Activated CD4-positive, alpha-beta T cell treated with anti-CD3 and anti-CD28 coated beads for 36 hours (primary cell): ENCODE measurements around the gene P4HA1. TPM values are rescaled to one million over a fixed set of nuclear protein-coding genes. Genes with fewer than 3 reads are reported as not detected.

Source experiments
- ATAC-seq: fragments of 200-7000 bp; cut with Tn5 transposase; one replicate; pipeline ENCODE4 v1.10.0; 2021; ENCODE audit warnings: mild to moderate bottlenecking, moderate library complexity
- CTCF ChIA-PET: fragments of 350-600 bp; sonication (Branson Sonifier 250); formaldehyde crosslinking; loops from one replicate; lab custom pipeline; 2021; ENCODE audit warnings: antibody characterized with exemption; lab: Charles Lee
- POLR2A ChIA-PET: fragments of 350-600 bp; sonication (Branson Sonifier 250); formaldehyde crosslinking; loops from one replicate; lab custom pipeline; 2021; ENCODE audit warnings: antibody characterized with exemption, inconsistent platforms; lab: Charles Lee
- DNase-seq: peaks from one replicate; pipeline ENCODE4 v3.0.0-alpha.2; 2020
- H3K27ac Mint-ChIP-seq: one replicate; pipeline ENCODE4 v1.8.0; 2021; ENCODE audit warnings: mixed read lengths
- H3K27me3 Mint-ChIP-seq: one replicate; pipeline ENCODE4 v1.8.0; 2021; ENCODE audit warnings: mixed read lengths
- H3K36me3 Mint-ChIP-seq: one replicate; pipeline ENCODE4 v1.8.0; 2021; ENCODE audit warnings: low read depth, mixed read lengths
- H3K4me1 Mint-ChIP-seq: one replicate; pipeline ENCODE4 v1.8.0; 2021; ENCODE audit warnings: mixed read lengths
- H3K4me3 Mint-ChIP-seq: one replicate; pipeline ENCODE4 v1.8.0; 2021; ENCODE audit warnings: mild to moderate bottlenecking, moderate library complexity, mixed read lengths
- H3K9me3 Mint-ChIP-seq: one replicate; pipeline ENCODE4 v1.8.0; 2021; ENCODE audit warnings: low read depth, mixed read lengths
- intact Hi-C, 2 experiments: fragments of 100-400 bp; cut with DNase I in 1 of 2; cut with micrococcal nuclease in 1 of 2; formaldehyde crosslinking; loops; one replicate each; pipeline versions ENCODE4 v1.14.2 to v1.15.1; 2022 to 2024; cut with DNase I, micrococcal nuclease
- total RNA-seq, 2 experiments: library from RNA; stranded (reverse); gene quantifications; one replicate each; pipeline ENCODE4 v1.2.3, GENCODE V29; 2021

The P4HA1 gene
- total RNA-seq, 2 experiments from 2014 or later: 51.8 to 58.5 TPM

- DNase-seq (peak; percentile 16), ATAC-seq (peak; percentile 84)
- Mint-ChIP-seq H3K4me1 (peaks cover 25% of the 10 kb centered on the region), H3K36me3 (peaks cover 23% of the 10 kb centered on the region), H3K27ac (peak overlapping the region; percentile 77), H3K4me3 (no peak overlapping the region), H3K27me3 (no peaks in the 10 kb centered on the region), H3K9me3 (no peaks in the 10 kb centered on the region)
- CTCF ChIA-PET: interaction anchor here (0.6 to 2.1 kb wide), 4 partner anchors 8 to 20 kb away, joined by 5 to 11 read pairs (median 6); partner anchors contain the start of gene P4HA1
- POLR2A ChIA-PET: no interaction called here
- intact Hi-C loops: no loop called here
Measured at GRCh38 chr10:73076360-73077183, 20.1 kb downstream of the P4HA1 start.

- DNase-seq: no peak
- no peaks in the 10 kb centered on the region for H3K27me3 Mint-ChIP-seq
- peaks cover 29% of the 10 kb centered on the region for H3K36me3 Mint-ChIP-seq
- no peak for ATAC-seq
- peaks cover 25% of the 10 kb centered on the region for H3K4me1 Mint-ChIP-seq
- H3K27ac Mint-ChIP-seq: peak overlapping the region; percentile 25
- no peak overlapping the region for H3K4me3 Mint-ChIP-seq
- no peaks in the 10 kb centered on the region for H3K9me3 Mint-ChIP-seq
- intact Hi-C loops: no loop called here
- CTCF ChIA-PET: interaction anchor here (0.6 to 1.9 kb wide), 3 partner anchors 14 to 87 kb away, joined by 3 to 11 read pairs (median 5); partner anchors contain the start of gene P4HA1
- POLR2A ChIA-PET: interaction anchor here (0.6 kb wide), 1 partner anchor 1179 kb away, joined by 5 read pairs; no protein-coding TSS in a partner anchor
Measured at GRCh38 chr10:73075829-73076228, 20.8 kb downstream of the P4HA1 start.

- CTCF ChIA-PET: no interaction called here
- POLR2A ChIA-PET: no interaction called here
- H3K4me1 Mint-ChIP-seq: peaks cover 18% of the 10 kb centered on the region
- intact Hi-C loops: no loop called here
- ATAC-seq (peak; percentile 39), DNase-seq (no peak)
- H3K27ac Mint-ChIP-seq: no peak overlapping the region
- no peak overlapping the region for H3K4me3 Mint-ChIP-seq
- peaks cover 31% of the 10 kb centered on the region for H3K36me3 Mint-ChIP-seq
- no peaks in the 10 kb centered on the region for H3K27me3 Mint-ChIP-seq
- no peaks in the 10 kb centered on the region for H3K9me3 Mint-ChIP-seq
Measured at GRCh38 chr10:73073627-73074026, 23.0 kb downstream of the P4HA1 start.

- Mint-ChIP-seq H3K27ac (no peak overlapping the region), H3K4me1 (peaks cover 11% of the 10 kb centered on the region), H3K36me3 (peaks cover 30% of the 10 kb centered on the region), H3K27me3 (no peaks in the 10 kb centered on the region), H3K9me3 (no peaks in the 10 kb centered on the region), H3K4me3 (no peak overlapping the region)
- intact Hi-C loops: loop anchor here in 1 of 2 experiments (10.0 kb wide), 1 partner anchor 701 kb away; no protein-coding TSS in a partner anchor
- no peak for DNase-seq
- ChIA-PET POLR2A (no interaction called here), CTCF (interaction anchor here (1.0 kb wide), 1 partner anchor 87 kb away, joined by 3 read pairs; no protein-coding TSS in a partner anchor)
- no peak for ATAC-seq
Measured at GRCh38 chr10:73065441-73065840, 31.2 kb downstream of the P4HA1 start.

GRCh38 chr10:73061743-73062142, 34.9 kb downstream of the P4HA1 start:
- POLR2A ChIA-PET: no interaction called here
- ATAC-seq (no peak), DNase-seq (no peak)
- intact Hi-C loops: loop anchor here (5.0 to 10.0 kb wide), 3 partner anchors 36 to 697 kb away; partner anchors contain the start of gene P4HA1 (in 1 of the 2)
- Mint-ChIP-seq H3K4me3 (no peak overlapping the region), H3K9me3 (no peaks in the 10 kb centered on the region), H3K36me3 (peaks cover 31% of the 10 kb centered on the region), H3K27me3 (no peaks in the 10 kb centered on the region), H3K4me1 (peaks cover 17% of the 10 kb centered on the region), H3K27ac (no peak overlapping the region)
- CTCF ChIA-PET: interaction anchor here (0.6 to 2.3 kb wide), 9 partner anchors 14 to 369 kb away, joined by 3 to 11 read pairs (median 3); partner anchors contain the start of genes NUDT13 and P4HA1

GRCh38 chr10:73060738-73061635, 35.7 kb downstream of the P4HA1 start:
- ChIA-PET POLR2A (no interaction called here), CTCF (interaction anchor here (0.6 to 2.3 kb wide), 9 partner anchors 15 to 368 kb away, joined by 3 to 11 read pairs (median 3); partner anchors contain the start of genes NUDT13 and P4HA1)
- H3K27ac Mint-ChIP-seq: no peak overlapping the region
- H3K9me3 Mint-ChIP-seq: no peaks in the 10 kb centered on the region
- no peaks in the 10 kb centered on the region for H3K27me3 Mint-ChIP-seq
- peaks cover 29% of the 10 kb centered on the region for H3K36me3 Mint-ChIP-seq
- intact Hi-C loops: loop anchor here (5.0 to 10.0 kb wide), 3 partner anchors 36 to 696 kb away; partner anchors contain the start of gene P4HA1 (in 1 of the 2)
- ATAC-seq (peak; percentile 81), DNase-seq (no peak)
- H3K4me1 Mint-ChIP-seq: peaks cover 17% of the 10 kb centered on the region
- H3K4me3 Mint-ChIP-seq: no peak overlapping the region

- CTCF ChIA-PET: no interaction called here
- ATAC-seq (peak; percentile 57), DNase-seq (no peak)
- intact Hi-C loops: loop anchor here (5.0 to 10.0 kb wide), 3 partner anchors 37 to 695 kb away; partner anchors contain the start of gene P4HA1 (in 1 of the 2)
- Mint-ChIP-seq H3K4me1 (peaks cover 17% of the 10 kb centered on the region), H3K36me3 (peaks cover 31% of the 10 kb centered on the region), H3K4me3 (no peak overlapping the region), H3K27me3 (no peaks in the 10 kb centered on the region), H3K27ac (peak overlapping the region; percentile 70), H3K9me3 (no peaks in the 10 kb centered on the region)
- POLR2A ChIA-PET: no interaction called here
Measured at GRCh38 chr10:73060173-73060572, 36.5 kb downstream of the P4HA1 start.

GRCh38 chr10:73058057-73058591, 38.5 kb downstream of the P4HA1 start:
- Mint-ChIP-seq H3K4me1 (peaks cover 17% of the 10 kb centered on the region), H3K36me3 (peaks cover 31% of the 10 kb centered on the region), H3K27me3 (no peaks in the 10 kb centered on the region), H3K27ac (no peak overlapping the region), H3K9me3 (no peaks in the 10 kb centered on the region), H3K4me3 (no peak overlapping the region)
- intact Hi-C loops: no loop called here
- POLR2A ChIA-PET: interaction anchor here (0.6 kb wide), 1 partner anchor 52 kb away, joined by 4 read pairs; the partner anchor contains the start of gene NUDT13
- CTCF ChIA-PET: no interaction called here
- ATAC-seq (no peak), DNase-seq (no peak)

- H3K27me3 Mint-ChIP-seq: no peaks in the 10 kb centered on the region
- H3K9me3 Mint-ChIP-seq: no peaks in the 10 kb centered on the region
- H3K36me3 Mint-ChIP-seq: peaks cover 31% of the 10 kb centered on the region
- no peak overlapping the region for H3K27ac Mint-ChIP-seq
- no peak overlapping the region for H3K4me3 Mint-ChIP-seq
- no peaks in the 10 kb centered on the region for H3K4me1 Mint-ChIP-seq
- intact Hi-C loops: no loop called here
- DNase-seq (no peak), ATAC-seq (no peak)
- ChIA-PET POLR2A (no interaction called here), CTCF (interaction anchor here (0.7 to 2.1 kb wide), 2 partner anchors 9 to 10 kb away, joined by 3 to 9 read pairs; no protein-coding TSS in a partner anchor)
Measured at GRCh38 chr10:73054286-73054685, 42.4 kb downstream of the P4HA1 start.

- H3K4me3 Mint-ChIP-seq: no peak overlapping the region
- ATAC-seq: no peak
- CTCF ChIA-PET: interaction anchor here (0.6 to 2.1 kb wide), 2 partner anchors 10 kb away, joined by 3 to 9 read pairs; no protein-coding TSS in a partner anchor
- no peak for DNase-seq
- H3K27me3 Mint-ChIP-seq: no peaks in the 10 kb centered on the region
- H3K9me3 Mint-ChIP-seq: no peaks in the 10 kb centered on the region
- no peaks in the 10 kb centered on the region for H3K4me1 Mint-ChIP-seq
- peaks cover 25% of the 10 kb centered on the region for H3K36me3 Mint-ChIP-seq
- intact Hi-C loops: no loop called here
- POLR2A ChIA-PET: no interaction called here
- no peak overlapping the region for H3K27ac Mint-ChIP-seq
Measured at GRCh38 chr10:73053275-73053674, 43.4 kb downstream of the P4HA1 start.
